ENCODE data around the gene PTPRQ. TPM values are rescaled to one million over a fixed set of nuclear protein-coding genes. Genes with fewer than 3 reads are reported as not detected.

Gene PTPRQ, protein sequence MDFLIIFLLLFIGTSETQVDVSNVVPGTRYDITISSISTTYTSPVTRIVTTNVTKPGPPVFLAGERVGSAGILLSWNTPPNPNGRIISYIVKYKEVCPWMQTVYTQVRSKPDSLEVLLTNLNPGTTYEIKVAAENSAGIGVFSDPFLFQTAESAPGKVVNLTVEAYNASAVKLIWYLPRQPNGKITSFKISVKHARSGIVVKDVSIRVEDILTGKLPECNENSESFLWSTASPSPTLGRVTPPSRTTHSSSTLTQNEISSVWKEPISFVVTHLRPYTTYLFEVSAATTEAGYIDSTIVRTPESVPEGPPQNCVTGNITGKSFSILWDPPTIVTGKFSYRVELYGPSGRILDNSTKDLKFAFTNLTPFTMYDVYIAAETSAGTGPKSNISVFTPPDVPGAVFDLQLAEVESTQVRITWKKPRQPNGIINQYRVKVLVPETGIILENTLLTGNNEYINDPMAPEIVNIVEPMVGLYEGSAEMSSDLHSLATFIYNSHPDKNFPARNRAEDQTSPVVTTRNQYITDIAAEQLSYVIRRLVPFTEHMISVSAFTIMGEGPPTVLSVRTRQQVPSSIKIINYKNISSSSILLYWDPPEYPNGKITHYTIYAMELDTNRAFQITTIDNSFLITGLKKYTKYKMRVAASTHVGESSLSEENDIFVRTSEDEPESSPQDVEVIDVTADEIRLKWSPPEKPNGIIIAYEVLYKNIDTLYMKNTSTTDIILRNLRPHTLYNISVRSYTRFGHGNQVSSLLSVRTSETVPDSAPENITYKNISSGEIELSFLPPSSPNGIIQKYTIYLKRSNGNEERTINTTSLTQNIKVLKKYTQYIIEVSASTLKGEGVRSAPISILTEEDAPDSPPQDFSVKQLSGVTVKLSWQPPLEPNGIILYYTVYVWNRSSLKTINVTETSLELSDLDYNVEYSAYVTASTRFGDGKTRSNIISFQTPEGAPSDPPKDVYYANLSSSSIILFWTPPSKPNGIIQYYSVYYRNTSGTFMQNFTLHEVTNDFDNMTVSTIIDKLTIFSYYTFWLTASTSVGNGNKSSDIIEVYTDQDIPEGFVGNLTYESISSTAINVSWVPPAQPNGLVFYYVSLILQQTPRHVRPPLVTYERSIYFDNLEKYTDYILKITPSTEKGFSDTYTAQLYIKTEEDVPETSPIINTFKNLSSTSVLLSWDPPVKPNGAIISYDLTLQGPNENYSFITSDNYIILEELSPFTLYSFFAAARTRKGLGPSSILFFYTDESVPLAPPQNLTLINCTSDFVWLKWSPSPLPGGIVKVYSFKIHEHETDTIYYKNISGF (N-terminal part only)
- not detected for total RNA-seq
- long read RNA-seq = 0 reads

GRCh38 chr12:80443974-80444666 is at the start of gene PTPRQ:
TSS of gene PTPRQ (plus strand) at chr12:80444235. CDS start at chr12:80444346, 111 bp downstream.
- no peak for ATAC-seq
- intact Hi-C loops (cut with DNase I, micrococcal nuclease) = no loop called here
- no peak for DNase-seq

DNA sequence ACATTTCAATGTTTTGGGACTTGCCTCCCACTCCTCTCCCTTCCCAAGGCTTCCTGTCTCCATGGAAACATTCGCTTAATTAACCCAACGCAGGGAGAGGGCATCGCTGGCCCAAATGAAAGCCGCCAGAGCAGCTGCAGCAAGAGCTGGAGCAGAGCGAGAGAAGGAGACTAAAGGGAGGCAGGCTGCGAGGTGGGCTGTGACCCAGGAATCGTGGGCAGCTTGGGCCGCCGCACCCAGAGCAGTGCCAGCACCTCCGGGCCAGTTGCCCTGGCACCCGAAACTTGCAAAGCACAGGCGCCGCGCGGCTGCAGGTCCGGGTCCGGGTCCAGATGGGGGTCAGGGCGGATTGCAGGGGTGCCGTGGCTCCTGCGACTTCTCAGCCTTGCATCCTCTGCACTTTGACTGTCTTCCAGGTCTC is 43.5 kb upstream of the PTPRQ start:
- DNase-seq = no peak
- intact Hi-C loops (cut with DNase I, micrococcal nuclease) = no loop called here
- no peak for ATAC-seq

DNA sequence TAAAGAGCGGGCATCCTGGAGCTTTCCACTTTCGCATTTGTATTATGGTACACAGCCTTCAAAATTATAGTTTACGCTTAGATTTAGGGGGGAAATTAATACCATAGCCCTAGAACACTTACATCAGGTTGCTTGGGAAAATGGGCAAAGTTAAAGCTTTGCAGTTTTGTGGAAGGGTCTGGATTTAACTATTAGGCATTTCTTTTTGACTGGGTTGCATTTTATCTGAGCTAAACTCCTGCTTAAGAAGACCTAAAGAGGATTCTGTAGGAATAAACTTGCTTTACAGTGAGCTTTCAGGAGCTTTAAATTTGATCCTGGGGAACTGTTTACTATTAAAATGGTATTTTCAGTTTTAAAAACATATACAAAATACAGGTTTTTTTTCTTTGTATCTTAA is 42.8 kb upstream of the PTPRQ start:
- intact Hi-C loops (cut with DNase I, micrococcal nuclease) = no loop called here
- no peak for ATAC-seq

GRCh38 chr12:80404629-80405028 is 39.4 kb upstream of the PTPRQ start:
- ATAC-seq = no peak
- DNase-seq = no peak
- intact Hi-C loops (cut with DNase I, micrococcal nuclease) = no loop called here

More for the DNA sequence above, 42.8 kb upstream of the PTPRQ start:
- DNase-seq = no peak

GRCh38 chr12:80406253-80406652 is 37.8 kb upstream of the PTPRQ start:
- no peak for DNase-seq
- no peak for ATAC-seq
- intact Hi-C loops (cut with DNase I, micrococcal nuclease) = no loop called here

- intact Hi-C loops (cut with DNase I, micrococcal nuclease) = loop anchor here in 1 of 2 donors (10.0 kb wide), 1 partner anchor 353 kb away; no protein-coding TSS in a partner anchor
- DNase-seq (no peak), ATAC-seq (no peak)
Measured at GRCh38 chr12:80411787-80412186, 32.2 kb upstream of the PTPRQ start.

- intact Hi-C loops (cut with DNase I, micrococcal nuclease) = loop anchor here in 1 of 2 donors (10.0 kb wide), 1 partner anchor 352 kb away; no protein-coding TSS in a partner anchor
- DNase-seq (no peak), ATAC-seq (peak; percentile 35)
Measured at GRCh38 chr12:80412343-80412953, 31.6 kb upstream of the PTPRQ start.

DNA sequence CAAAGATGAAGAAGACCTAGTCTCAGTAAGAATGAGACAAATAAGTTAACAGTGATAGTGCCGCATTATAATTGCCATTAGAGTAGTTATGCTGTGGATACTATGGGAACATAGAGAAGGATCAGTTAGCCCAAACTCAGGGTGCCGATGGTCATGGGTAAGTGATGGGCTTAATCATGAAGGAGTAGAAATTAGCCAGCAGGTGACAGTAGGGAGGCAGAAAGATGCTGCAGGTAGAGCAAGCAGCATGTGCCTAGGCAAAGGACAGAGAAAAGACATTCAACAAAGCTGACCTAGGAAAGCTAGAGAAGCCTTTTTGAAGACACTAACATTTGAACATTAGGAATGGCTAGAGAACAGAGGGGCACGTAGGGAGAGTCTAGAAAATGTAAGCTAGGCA is 30.6 kb upstream of the PTPRQ start:
- ATAC-seq = no peak
- intact Hi-C loops (cut with DNase I, micrococcal nuclease) = loop anchor here in 1 of 2 donors (10.0 kb wide), 1 partner anchor 351 kb away; no protein-coding TSS in a partner anchor
- DNase-seq = no peak

DNA sequence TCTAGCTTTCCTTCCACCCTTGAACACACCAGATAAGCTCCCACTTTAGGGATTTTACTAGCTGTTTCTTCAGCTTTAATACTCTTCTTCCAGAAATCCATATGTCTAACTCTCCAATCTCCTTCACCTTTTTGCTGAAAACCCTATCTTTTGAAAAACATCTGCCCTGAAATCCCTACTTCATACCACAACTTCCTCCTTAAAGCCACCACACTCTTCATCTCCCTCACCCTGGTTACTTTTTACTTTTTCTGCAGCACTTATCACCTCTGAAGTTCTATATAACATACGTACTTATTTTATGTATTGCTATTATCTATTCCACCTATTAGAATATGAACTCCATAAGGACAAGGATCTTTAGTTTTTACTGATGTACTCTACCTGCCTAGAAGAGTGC is 28.6 kb upstream of the PTPRQ start:
- intact Hi-C loops (cut with DNase I, micrococcal nuclease) = loop anchor here in 1 of 2 donors (10.0 kb wide), 1 partner anchor 349 kb away; no protein-coding TSS in a partner anchor
- ATAC-seq = no peak
- no peak for DNase-seq

GRCh38 chr12:80419644-80420043 is 24.4 kb upstream of the PTPRQ start:
- intact Hi-C loops (cut with DNase I, micrococcal nuclease) = loop anchor here in 1 of 2 donors (10.0 kb wide), 1 partner anchor 345 kb away; no protein-coding TSS in a partner anchor
- DNase-seq = no peak
- no peak for ATAC-seq

DNA sequence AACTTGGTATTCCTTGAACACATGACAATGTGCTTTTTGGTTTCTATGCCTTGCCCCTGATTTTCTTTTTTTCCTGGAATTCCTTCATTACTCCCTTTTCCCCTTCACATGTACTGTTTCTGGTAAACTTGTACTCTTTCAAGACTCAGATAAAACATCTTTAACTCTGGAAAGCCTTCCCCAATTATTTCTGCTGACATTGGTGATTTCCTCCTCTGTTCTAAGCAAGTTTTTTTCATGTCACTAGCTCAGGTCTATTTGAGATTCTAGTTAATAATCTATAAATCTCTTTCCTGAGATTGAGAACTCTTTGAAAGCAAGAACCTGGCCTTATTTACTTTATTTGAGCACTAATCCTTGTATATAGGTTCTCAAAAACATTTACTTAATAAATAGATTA is 24.0 kb upstream of the PTPRQ start:
- DNase-seq = no peak
- no peak for ATAC-seq

DNA sequence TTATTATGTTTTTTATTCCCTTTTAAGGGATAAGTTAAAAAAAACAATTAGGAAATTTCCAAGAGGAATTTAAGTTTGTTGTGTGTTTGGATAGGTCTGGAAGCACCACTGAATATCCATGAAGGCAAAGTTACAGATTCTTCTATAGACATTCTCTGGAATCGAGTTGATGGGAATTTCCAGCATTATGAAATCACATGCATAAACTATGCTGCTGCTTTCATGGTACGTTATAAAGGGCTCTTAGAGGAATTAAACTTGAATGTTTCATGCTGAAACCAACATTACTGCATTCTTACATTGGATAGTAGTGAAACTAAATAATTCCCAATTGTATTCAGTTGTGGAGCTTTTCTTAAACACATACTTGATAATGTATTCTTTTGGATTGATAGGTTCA is 21.5 kb upstream of the PTPRQ start:
- no peak for DNase-seq
- intact Hi-C loops (cut with DNase I, micrococcal nuclease) = no loop called here
- ATAC-seq = no peak

More for the DNA sequence above, 24.0 kb upstream of the PTPRQ start:
- intact Hi-C loops (cut with DNase I, micrococcal nuclease) = no loop called here

- intact Hi-C loops (cut with DNase I, micrococcal nuclease) = no loop called here
- no peak for DNase-seq
- ATAC-seq = no peak
Measured at GRCh38 chr12:80432061-80432460, 12.0 kb upstream of the PTPRQ start.

DNA sequence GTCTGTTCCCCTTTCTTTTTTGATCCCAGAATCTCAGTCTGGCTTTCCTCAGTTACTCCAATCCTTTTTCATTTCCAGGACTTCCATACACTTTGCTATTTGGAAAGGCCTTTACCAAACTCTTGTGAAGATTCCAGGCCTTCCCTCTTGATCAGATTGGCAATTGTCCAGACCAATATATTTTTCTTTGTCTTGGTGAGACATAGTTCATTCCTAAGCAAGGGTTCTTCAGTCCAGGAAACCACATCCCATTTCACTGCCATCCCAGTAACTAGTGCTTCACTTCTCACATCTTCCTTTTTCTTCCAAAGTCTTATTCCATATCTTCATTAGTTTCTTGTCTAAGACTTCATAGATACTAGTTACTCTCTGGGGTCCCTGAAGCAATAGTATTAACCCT is 2.1 kb upstream of the PTPRQ start:
- ATAC-seq (no peak), DNase-seq (no peak)
- intact Hi-C loops (cut with DNase I, micrococcal nuclease) = no loop called here

- ATAC-seq (no peak), DNase-seq (no peak)
Measured at GRCh38 chr12:80442426-80443222, 1.4 kb upstream of the PTPRQ start.

DNA sequence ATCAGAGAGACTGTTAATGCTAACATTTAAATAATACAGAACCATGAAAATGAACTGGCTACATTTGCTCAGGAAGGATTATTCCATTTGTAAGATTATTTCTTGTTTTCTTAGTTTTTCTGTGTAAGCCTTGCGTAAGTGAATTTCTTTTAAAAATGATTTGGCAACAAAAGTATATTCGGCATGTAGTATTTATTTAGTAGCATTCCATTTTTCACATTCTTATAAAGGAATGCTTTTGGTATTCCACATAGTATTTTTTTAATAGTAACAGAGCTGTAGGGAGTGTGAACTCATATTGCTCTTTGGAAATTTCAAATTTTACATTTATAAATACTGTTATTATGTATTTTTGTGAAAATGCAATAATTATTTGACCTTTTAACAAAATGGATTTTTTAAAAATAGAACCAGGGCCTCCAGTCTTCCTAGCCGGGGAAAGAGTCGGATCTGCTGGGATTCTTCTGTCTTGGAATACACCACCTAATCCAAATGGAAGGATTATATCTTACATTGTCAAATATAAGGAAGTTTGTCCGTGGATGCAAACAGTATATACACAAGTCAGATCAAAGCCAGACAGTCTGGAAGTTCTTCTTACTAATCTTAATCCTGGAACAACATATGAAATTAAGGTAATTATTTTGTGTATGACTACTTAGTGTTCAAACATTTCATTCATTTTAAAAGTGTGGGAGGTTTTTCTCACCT is 1.2 kb downstream of the PTPRQ start:
- DNase-seq = no peak
- intact Hi-C loops (cut with DNase I, micrococcal nuclease) = no loop called here
- no peak for ATAC-seq

More at GRCh38 chr12:80442426-80443222, 1.4 kb upstream of the PTPRQ start:
- intact Hi-C loops (cut with DNase I, micrococcal nuclease) = no loop called here
